Activated CD4-positive, CD25-positive, alpha-beta regulatory T cell (primary cell): ENCODE results near the gene CD300E.
"Not testable (repeated sequence)": the region's sequence is repeated elsewhere in the genome, so short reads cannot be mapped to it uniquely, and the experiment has no call there.

ENCODE experiments used
- DNase-seq, 4 experiments: peaks; one replicate each; lab custom pipeline; 2025; lab: John Stamatoyannopoulos, UW

CD300E gene

GRCh38 chr17:74599023-74599399, 24.5 kb downstream of the CD300E start:
- no peak for DNase-seq

- no peak for DNase-seq
Observed at GRCh38 chr17:74598346-74599022, 25.1 kb downstream of the CD300E start.

- DNase-seq: no peak
Observed at GRCh38 chr17:74597069-74597790, 26.3 kb downstream of the CD300E start.

GRCh38 chr17:74595037-74595750, 28.3 kb downstream of the CD300E start:
- no peak for DNase-seq

- DNase-seq: no peak
Observed at GRCh38 chr17:74592087-74592990, 31.2 kb downstream of the CD300E start, which contains the start of gene CD300LD. Gene CD300LD (minus strand): TSS chr17:74592283. CDS start chr17:74592202, 81 bp downstream.

- DNase-seq: no peak
Observed at GRCh38 chr17:74591503-74591902, 32.0 kb downstream of the CD300E start.

- no peak for DNase-seq
Observed at GRCh38 chr17:74585711-74586110, 37.8 kb downstream of the CD300E start.

- DNase-seq: no peak
Observed at GRCh38 chr17:74584292-74585060, 39.1 kb downstream of the CD300E start.

- DNase-seq: no peak
Observed at GRCh38 chr17:74582633-74583032, 40.9 kb downstream of the CD300E start.

GRCh38 chr17:74579900-74580299, 43.6 kb downstream of the CD300E start:
- DNase-seq: no peak

GRCh38 chr17:74578979-74579378, 44.6 kb downstream of the CD300E start:
- no peak for DNase-seq

GRCh38 chr17:74574489-74575142, 48.9 kb downstream of the CD300E start:
- DNase-seq: no peak

GRCh38 chr17:74573635-74574034, 49.9 kb downstream of the CD300E start:
- not testable (repeated sequence) for DNase-seq

- DNase-seq: no peak
Observed at GRCh38 chr17:74573169-74573568, 50.4 kb downstream of the CD300E start.

- DNase-seq: no peak
Observed at GRCh38 chr17:74571621-74572270, 51.8 kb downstream of the CD300E start.

GRCh38 chr17:74569020-74570003, 54.2 kb downstream of the CD300E start:
- no peak for DNase-seq

GRCh38 chr17:74568106-74568873, 55.2 kb downstream of the CD300E start:
- DNase-seq: no peak

GRCh38 chr17:74567397-74567796, 56.1 kb downstream of the CD300E start, which contains the start of gene CD300H:
Gene CD300H (minus strand): TSS chr17:74567509.
- no peak for DNase-seq
